CD14-positive monocyte (primary cell): ENCODE results near the gene GAB1. TPM values are rescaled to one million over a fixed set of nuclear protein-coding genes. Genes with fewer than 3 reads are reported as not detected.

Source experiments
- DNase-seq, 3 donors: peaks; one replicate each; pipeline ENCODE4 v3.0.0-alpha.2; 2011 to 2022
- H2AFZ ChIP-seq: 2 replicates; pipeline ENCODE4 v1.6.0; 2012; ENCODE audit warnings: mild to moderate bottlenecking, low read depth, low read length, inconsistent platforms; ENCODE audit not compliant: insufficient read depth, poor library complexity, severe bottlenecking
- H3K27ac ChIP-seq, 2 donors: 1 replicate in 1 of 2; 2 replicates in 1 of 2; pipeline ENCODE4 v1.5.1; 2012 to 2013; ENCODE audit warnings: low read length in 2 of 2, control low read depth in 1 of 2, inconsistent platforms in 1 of 2, low read depth in 1 of 2, mild to moderate bottlenecking in 1 of 2
- H3K27me3 ChIP-seq, 2 donors: one replicate each; pipeline versions ENCODE4 v1.6.0 to v1.6.1; 2011 to 2013; ENCODE audit warnings: low read length in 2 of 2; ENCODE audit not compliant: control insufficient read depth in 2 of 2, insufficient read depth in 2 of 2
- H3K36me3 ChIP-seq, 2 donors: replicated peaks in 1 of 2; 1 replicate in 1 of 2; 2 replicates in 1 of 2; pipeline versions ENCODE4 v1.5.1 to v1.6.1; 2012 to 2013; ENCODE audit warnings: low read length in 2 of 2, control low read depth in 1 of 2, inconsistent platforms in 1 of 2, mild to moderate bottlenecking in 1 of 2; ENCODE audit not compliant: insufficient read depth in 2 of 2, control insufficient read depth in 1 of 2
- H3K4me1 ChIP-seq, 2 donors: 1 replicate in 1 of 2; 2 replicates in 1 of 2; pipeline versions ENCODE4 v1.5.1 to v1.6.1; 2012 to 2013; ENCODE audit warnings: low read length in 2 of 2, control low read depth in 1 of 2, inconsistent platforms in 1 of 2, mild to moderate bottlenecking in 1 of 2, moderate library complexity in 1 of 2; ENCODE audit not compliant: insufficient read depth in 2 of 2, control insufficient read depth in 1 of 2
- H3K4me2 ChIP-seq: replicated peaks from 2 replicates; pipeline ENCODE3; 2012; ENCODE audit warnings: low read length, moderate library complexity, mild to moderate bottlenecking; ENCODE audit not compliant: poor library complexity, severe bottlenecking; ENCODE audit errors: extremely low read depth
- H3K4me3 ChIP-seq, 3 experiments: fragments of 200-600 bp in 1 of 3; sonication (generic) in 1 of 3; replicated peaks in 1 of 3; 1 replicate in 2 of 3; 2 replicates in 1 of 3; pipeline ENCODE4 v1.5.1; 2011 to 2013; ENCODE audit warnings: low read length in 3 of 3, mild to moderate bottlenecking in 3 of 3, control low read depth in 2 of 3, low read depth in 2 of 3, inconsistent platforms in 1 of 3, moderate library complexity in 1 of 3
- H3K79me2 ChIP-seq: 2 replicates; pipeline ENCODE4 v1.6.0; 2012; ENCODE audit warnings: mild to moderate bottlenecking, control low read depth, inconsistent platforms, low read length, moderate library complexity; ENCODE audit not compliant: insufficient read depth
- H3K9ac ChIP-seq: 2 replicates; pipeline ENCODE4 v1.6.0; 2017; ENCODE audit warnings: low read length, mild to moderate bottlenecking; ENCODE audit not compliant: insufficient read depth, poor library complexity, severe bottlenecking
- H3K9me3 ChIP-seq, 2 donors: replicated peaks in 1 of 2; 1 replicate in 1 of 2; 2 replicates in 1 of 2; pipeline versions ENCODE4 v1.5.1 to v1.6.1; 2012 to 2013; ENCODE audit warnings: low read length in 2 of 2, control low read depth in 1 of 2; ENCODE audit not compliant: control insufficient read depth in 1 of 2, insufficient read depth in 1 of 2
- H4K20me1 ChIP-seq: 2 replicates; pipeline ENCODE4 v1.6.0; 2012; ENCODE audit warnings: mild to moderate bottlenecking, low read length, control low read depth, moderate library complexity; ENCODE audit not compliant: insufficient read depth
- H3K27ac Mint-ChIP-seq, 7 donors: one replicate each; pipeline ENCODE4 v1.8.0; 2020; ENCODE audit warnings: mild to moderate bottlenecking in 7 of 7, mixed read lengths in 7 of 7, moderate library complexity in 6 of 7, inconsistent platforms in 2 of 7
- H3K27me3 Mint-ChIP-seq, 3 donors: one replicate each; pipeline ENCODE4 v1.8.0; 2021 to 2022; ENCODE audit warnings: low read depth in 3 of 3, mild to moderate bottlenecking in 3 of 3, mixed read lengths in 3 of 3, moderate library complexity in 3 of 3, inconsistent platforms in 1 of 3
- H3K36me3 Mint-ChIP-seq, 2 donors: one replicate each; pipeline ENCODE4 v1.8.0; 2020; ENCODE audit warnings: mixed read lengths in 2 of 2, inconsistent platforms in 1 of 2, mild to moderate bottlenecking in 1 of 2
- H3K4me1 Mint-ChIP-seq: one replicate; pipeline ENCODE4 v1.8.0; 2020; ENCODE audit warnings: mild to moderate bottlenecking, mixed read lengths
- H3K4me3 Mint-ChIP-seq, 2 donors: one replicate each; pipeline ENCODE4 v1.8.0; 2020; ENCODE audit warnings: mild to moderate bottlenecking in 2 of 2, mixed read lengths in 2 of 2, moderate library complexity in 1 of 2
- H3K9me3 Mint-ChIP-seq, 7 donors: one replicate each; pipeline ENCODE4 v1.8.0; 2020 to 2022; ENCODE audit warnings: mixed read lengths in 7 of 7, mild to moderate bottlenecking in 6 of 7, moderate library complexity in 6 of 7, inconsistent platforms in 2 of 7
- WGBS: methylation state at CpG from one replicate; pipeline ENCODE4 v1.1.5; 2013; ENCODE audit warnings: missing lambda C conversion rate; ENCODE audit not compliant: insufficient coverage; 5-methylcytosine and 5-hydroxymethylcytosine counted together
- intact Hi-C, 2 donors: fragments of 100-400 bp; cut with micrococcal nuclease; formaldehyde crosslinking; loops; one replicate each; pipeline versions ENCODE4 v1.15.0 to v1.15.1; 2023
- polyA plus RNA-seq, 3 donors: library from polyadenylated mRNA; depleted of rRNA in 1 of 3; unstranded in 2 of 3; stranded (reverse) in 1 of 3; fragments of 300-500 nt in 2 of 3; fragments of >200 nt in 1 of 3; fragmentation: Illumina TruSeq in 2 of 3; gene quantifications; 1 replicate in 2 of 3; 2 replicates in 1 of 3; pipeline ENCODE4 v1.2.3, GENCODE V29; 2012 to 2021
- TF ChIP-seq, protein P1 (sequence below): fragments of 200-600 bp; IDR thresholded peaks from one replicate; pipeline ENCODE4 v1.8.0; 2022; ENCODE audit warnings: antibody characterized with exemption, mild to moderate bottlenecking

The GAB1 gene
- polyA plus RNA-seq, 3 donors: 0.55 to 7.3 (median 0.69) TPM

GRCh38 chr4:143335979-143336780 lies 496 bp upstream of the GAB1 start:
- Histone ChIP-seq H3K27ac (peak overlapping the region; percentile 86 to 91), H3K36me3 (no peaks in the 10 kb centered on the region), H3K9me3 (no peaks in the 10 kb centered on the region), H3K79me2 (peaks cover 41% of the 10 kb centered on the region), H4K20me1 (peaks cover 43% of the 10 kb centered on the region), H3K4me2 (peak overlapping the region; percentile 96), H3K4me1 (peaks cover 27 to 35% of the 10 kb centered on the region in 2 donors), H3K9ac (peak overlapping the region; percentile 87), H3K27me3 (no peaks in the 10 kb centered on the region), H3K4me3 (peak overlapping the region; percentile 65 to 98 (median 93)), H2AFZ (peak overlapping the region; percentile 97)
- Mint-ChIP-seq H3K9me3 (peaks cover 0 to 4% (median 0%) of the 10 kb centered on the region in 7 donors), H3K36me3 (peaks cover 0 to 3% of the 10 kb centered on the region in 2 donors), H3K27ac (peak overlapping the region; percentile 71 to 93 (median 89)), H3K4me1 (peaks cover 37% of the 10 kb centered on the region), H3K4me3 (peak overlapping the region; percentile 99 to 100), H3K27me3 (peaks cover 0 to 3% (median 2%) of the 10 kb centered on the region in 3 donors)
- intact Hi-C loops: loop anchor here (5.0 to 10.0 kb wide), 4 partner anchors 59 to 176 kb away; partner anchors contain the start of genes SMARCA5 (in 1 of the 2) and USP38 (in 1 of the 2)
- peak; percentile 65 to 78 (median 73) for DNase-seq
- TF ChIP-seq, protein P1, sequence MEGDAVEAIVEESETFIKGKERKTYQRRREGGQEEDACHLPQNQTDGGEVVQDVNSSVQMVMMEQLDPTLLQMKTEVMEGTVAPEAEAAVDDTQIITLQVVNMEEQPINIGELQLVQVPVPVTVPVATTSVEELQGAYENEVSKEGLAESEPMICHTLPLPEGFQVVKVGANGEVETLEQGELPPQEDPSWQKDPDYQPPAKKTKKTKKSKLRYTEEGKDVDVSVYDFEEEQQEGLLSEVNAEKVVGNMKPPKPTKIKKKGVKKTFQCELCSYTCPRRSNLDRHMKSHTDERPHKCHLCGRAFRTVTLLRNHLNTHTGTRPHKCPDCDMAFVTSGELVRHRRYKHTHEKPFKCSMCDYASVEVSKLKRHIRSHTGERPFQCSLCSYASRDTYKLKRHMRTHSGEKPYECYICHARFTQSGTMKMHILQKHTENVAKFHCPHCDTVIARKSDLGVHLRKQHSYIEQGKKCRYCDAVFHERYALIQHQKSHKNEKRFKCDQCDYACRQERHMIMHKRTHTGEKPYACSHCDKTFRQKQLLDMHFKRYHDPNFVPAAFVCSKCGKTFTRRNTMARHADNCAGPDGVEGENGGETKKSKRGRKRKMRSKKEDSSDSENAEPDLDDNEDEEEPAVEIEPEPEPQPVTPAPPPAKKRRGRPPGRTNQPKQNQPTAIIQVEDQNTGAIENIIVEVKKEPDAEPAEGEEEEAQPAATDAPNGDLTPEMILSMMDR: no peak
- WGBS: under 1% methylated on average over 44 of the region's 85 CpGs

GRCh38 chr4:143337600-143338287 lies 1.1 kb downstream of the GAB1 start:
- Histone ChIP-seq H3K4me2 (peak overlapping the region; percentile 96), H3K9ac (peak overlapping the region; percentile 76), H3K4me3 (peak overlapping the region; percentile 65 to 98 (median 93)), H2AFZ (peak overlapping the region; percentile 97), H3K27me3 (no peaks in the 10 kb centered on the region), H3K79me2 (peaks cover 45% of the 10 kb centered on the region), H3K36me3 (no peaks in the 10 kb centered on the region), H4K20me1 (peaks cover 59% of the 10 kb centered on the region), H3K9me3 (no peaks in the 10 kb centered on the region), H3K4me1 (peaks cover 27 to 35% of the 10 kb centered on the region in 2 donors), H3K27ac (peak overlapping the region in 1 of 2 donors; percentile 86)
- peak in 1 of 3 donors; percentile 6 for DNase-seq
- intact Hi-C loops: loop anchor here (5.0 to 10.0 kb wide), 4 partner anchors 57 to 175 kb away; partner anchors contain the start of genes SMARCA5 (in 1 of the 2) and USP38 (in 1 of the 2)
- 0% methylated on average over 23 of the region's 25 CpGs for WGBS
- Mint-ChIP-seq H3K4me3 (peak overlapping the region; percentile 99 to 100), H3K27me3 (peaks cover 0 to 6% (median 0%) of the 10 kb centered on the region in 3 donors), H3K4me1 (peaks cover 37% of the 10 kb centered on the region), H3K9me3 (peaks cover 0 to 4% (median 0%) of the 10 kb centered on the region in 7 donors), H3K27ac (peak overlapping the region; percentile 27 to 85 (median 63)), H3K36me3 (peaks cover 0 to 3% of the 10 kb centered on the region in 2 donors)
- TF ChIP-seq, protein P1: no peak
